ENCODE measurements around the gene PDS5A. TPM values are rescaled to one million over a fixed set of nuclear protein-coding genes. Genes with fewer than 3 reads are reported as not detected.
"Not testable (repeated sequence)": the region's sequence is repeated elsewhere in the genome, so short reads cannot be mapped to it uniquely, and the experiment has no call there.

PDS5A gene
- polyA plus RNA-seq, 3 donors: 14.2 to 19.4 (median 17.7) TPM

DNA sequence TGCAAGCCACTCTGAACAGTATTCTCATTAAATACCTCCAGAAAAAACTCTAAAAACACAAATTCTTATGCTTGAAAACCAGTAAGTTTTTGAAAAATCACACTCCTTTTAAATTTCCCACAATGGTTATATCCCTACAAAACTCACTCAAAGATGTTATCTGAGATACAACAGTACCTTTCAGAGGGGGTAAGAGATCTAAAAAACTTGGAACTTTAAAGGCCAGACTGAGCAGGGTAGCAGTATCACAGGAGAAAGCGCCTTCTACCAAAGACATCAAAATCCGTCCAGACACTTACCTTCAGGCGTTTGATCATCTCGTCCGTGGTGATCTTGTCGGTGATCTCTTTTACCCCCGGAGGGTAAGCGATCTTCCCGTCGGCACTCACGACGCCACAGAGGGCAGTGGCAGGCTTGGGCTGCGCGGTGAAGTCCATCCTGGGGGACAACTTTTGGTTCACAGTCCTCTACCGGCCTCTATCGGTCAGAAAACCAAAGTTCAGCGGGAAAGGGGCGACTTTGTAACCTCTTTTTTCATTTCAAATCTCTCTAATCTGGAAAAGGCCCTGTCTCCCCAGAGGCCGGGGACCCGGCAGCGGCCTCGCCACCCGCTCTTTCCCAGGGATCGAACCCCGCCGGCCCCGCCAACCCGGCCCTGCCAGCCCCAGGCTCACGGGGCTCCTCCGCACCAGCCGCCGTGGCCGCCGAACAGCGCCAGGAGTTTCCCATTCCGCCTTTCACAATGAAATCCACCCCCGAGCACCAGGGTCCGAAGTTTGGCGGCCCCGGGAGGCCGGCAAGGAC is 1.4 kb downstream of the PDS5A start:
- H2AFZ ChIP-seq (ENCODE audit: insufficient read depth, low read depth, low read length, poor library complexity, severe bottlenecking): peak overlapping the region; percentile 88
- intact Hi-C loops (cut with micrococcal nuclease): loop anchor here (5.0 kb wide), 2 partner anchors 279 to 519 kb away; partner anchors contain the start of genes LIAS (in 2 of the 2), RPL9 (in 2 of the 2) and UBE2K (in 2 of the 2)
- DNase-seq: peak; percentile 67 to 74 (median 72)
- Mint-ChIP-seq H3K4me3 (peak overlapping the region; percentile 78 to 84), H3K36me3 (peaks cover 17 to 30% of the 10 kb centered on the region in 2 donors), H3K9me3 (no peaks in the 10 kb centered on the region), H3K27ac (peak overlapping the region; percentile 9 to 86 (median 70)), H3K4me1 (peaks cover 13% of the 10 kb centered on the region), H3K27me3 (ENCODE audit: low read depth in 3 of 3) (peaks cover 0 to 2% (median 1%) of the 10 kb centered on the region in 3 donors)
- H3K4me2 ChIP-seq (replicated peaks; ENCODE audit: extremely low read depth, low read length, poor library complexity, severe bottlenecking): peak overlapping the region; percentile 99
- H4K20me1 ChIP-seq (ENCODE audit: insufficient read depth, low read length): peaks cover 37% of the 10 kb centered on the region
- H3K79me2 ChIP-seq (ENCODE audit: insufficient read depth, low read length): peaks cover 60% of the 10 kb centered on the region
- H3K27ac ChIP-seq (ENCODE audit: low read depth in 1 of 2, low read length in 2 of 2): peak overlapping the region; percentile 61 to 83
- 2% methylated on average over 41 of the region's 41 CpGs for WGBS (ENCODE audit: insufficient coverage)
- H3K4me1 ChIP-seq (ENCODE audit: control insufficient read depth in 1 of 2, insufficient read depth in 2 of 2, low read length in 2 of 2): peaks cover 8 to 20% of the 10 kb centered on the region in 2 donors
- peak overlapping the region; percentile 76 to 92 (median 89) for H3K4me3 ChIP-seq (replicated peaks in 1 of 3; ENCODE audit: low read depth in 2 of 3, low read length in 3 of 3)
- H3K27me3 ChIP-seq (ENCODE audit: control insufficient read depth in 2 of 2, insufficient read depth in 2 of 2, low read length in 2 of 2): no peaks in the 10 kb centered on the region
- TF ChIP-seq, protein P1, sequence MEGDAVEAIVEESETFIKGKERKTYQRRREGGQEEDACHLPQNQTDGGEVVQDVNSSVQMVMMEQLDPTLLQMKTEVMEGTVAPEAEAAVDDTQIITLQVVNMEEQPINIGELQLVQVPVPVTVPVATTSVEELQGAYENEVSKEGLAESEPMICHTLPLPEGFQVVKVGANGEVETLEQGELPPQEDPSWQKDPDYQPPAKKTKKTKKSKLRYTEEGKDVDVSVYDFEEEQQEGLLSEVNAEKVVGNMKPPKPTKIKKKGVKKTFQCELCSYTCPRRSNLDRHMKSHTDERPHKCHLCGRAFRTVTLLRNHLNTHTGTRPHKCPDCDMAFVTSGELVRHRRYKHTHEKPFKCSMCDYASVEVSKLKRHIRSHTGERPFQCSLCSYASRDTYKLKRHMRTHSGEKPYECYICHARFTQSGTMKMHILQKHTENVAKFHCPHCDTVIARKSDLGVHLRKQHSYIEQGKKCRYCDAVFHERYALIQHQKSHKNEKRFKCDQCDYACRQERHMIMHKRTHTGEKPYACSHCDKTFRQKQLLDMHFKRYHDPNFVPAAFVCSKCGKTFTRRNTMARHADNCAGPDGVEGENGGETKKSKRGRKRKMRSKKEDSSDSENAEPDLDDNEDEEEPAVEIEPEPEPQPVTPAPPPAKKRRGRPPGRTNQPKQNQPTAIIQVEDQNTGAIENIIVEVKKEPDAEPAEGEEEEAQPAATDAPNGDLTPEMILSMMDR (IDR thresholded peaks at IDR 0.05): peak; percentile 82
- H3K9me3 ChIP-seq (replicated peaks in 1 of 2; ENCODE audit: control insufficient read depth in 1 of 2, insufficient read depth in 1 of 2, low read length in 2 of 2): no peaks in the 10 kb centered on the region
- peak overlapping the region; percentile 89 for H3K9ac ChIP-seq (ENCODE audit: insufficient read depth, low read length, poor library complexity, severe bottlenecking)
- H3K36me3 ChIP-seq (replicated peaks in 1 of 2; ENCODE audit: control insufficient read depth in 1 of 2, insufficient read depth in 2 of 2, low read length in 2 of 2): peaks cover 25 to 35% of the 10 kb centered on the region in 2 donors

DNA sequence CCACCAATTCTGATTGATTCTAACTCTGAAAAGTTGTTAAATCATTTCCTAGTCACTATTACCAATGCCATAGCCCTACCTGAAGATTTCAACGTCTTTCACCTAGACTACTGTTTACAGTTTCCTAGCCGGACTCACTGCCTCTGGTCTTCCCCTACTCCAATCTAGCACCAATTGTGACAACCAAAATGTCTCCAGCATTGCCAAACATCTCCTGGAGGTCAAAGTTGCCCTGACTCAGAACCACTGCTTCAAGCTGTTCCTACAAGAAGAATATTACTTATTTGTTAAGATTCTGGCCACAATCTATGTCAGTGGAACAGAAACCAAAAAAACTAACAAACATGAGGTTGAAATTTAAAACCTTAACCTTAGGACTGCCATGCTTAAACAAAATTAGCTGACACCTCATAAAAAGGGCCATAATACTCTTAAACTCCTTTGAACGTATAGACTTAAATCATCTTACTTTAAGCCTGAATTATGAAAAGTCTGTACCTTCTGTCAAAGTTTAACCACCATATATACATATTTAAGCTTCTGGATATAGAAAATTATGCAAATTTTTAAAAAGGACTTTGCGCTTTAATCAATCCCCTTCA is 2.1 kb downstream of the PDS5A start:
- Histone ChIP-seq H3K36me3 (replicated peaks in 1 of 2; ENCODE audit: control insufficient read depth in 1 of 2, insufficient read depth in 2 of 2, low read length in 2 of 2) (peaks cover 25 to 40% of the 10 kb centered on the region in 2 donors), H3K27ac (ENCODE audit: low read depth in 1 of 2, low read length in 2 of 2) (no peak overlapping the region), H3K4me1 (ENCODE audit: control insufficient read depth in 1 of 2, insufficient read depth in 2 of 2, low read length in 2 of 2) (peaks cover 8 to 26% of the 10 kb centered on the region in 2 donors), H3K79me2 (ENCODE audit: insufficient read depth, low read length) (peaks cover 67% of the 10 kb centered on the region), H3K9me3 (replicated peaks in 1 of 2; ENCODE audit: control insufficient read depth in 1 of 2, insufficient read depth in 1 of 2, low read length in 2 of 2) (no peaks in the 10 kb centered on the region), H3K27me3 (ENCODE audit: control insufficient read depth in 2 of 2, insufficient read depth in 2 of 2, low read length in 2 of 2) (no peaks in the 10 kb centered on the region), H3K9ac (ENCODE audit: insufficient read depth, low read length, poor library complexity, severe bottlenecking) (no peak overlapping the region), H3K4me2 (replicated peaks; ENCODE audit: extremely low read depth, low read length, poor library complexity, severe bottlenecking) (peak overlapping the region; percentile 99), H4K20me1 (ENCODE audit: insufficient read depth, low read length) (peaks cover 45% of the 10 kb centered on the region), H2AFZ (ENCODE audit: insufficient read depth, low read depth, low read length, poor library complexity, severe bottlenecking) (no peak overlapping the region), H3K4me3 (replicated peaks in 1 of 3; ENCODE audit: low read depth in 2 of 3, low read length in 3 of 3) (no peak overlapping the region)
- DNase-seq: no peak
- 84% methylated on average over 2 of the region's 4 CpGs for WGBS (ENCODE audit: insufficient coverage)
- peak overlapping the region in 2 of 7 donors; percentile 18 to 21 for H3K27ac Mint-ChIP-seq
- no peaks in the 10 kb centered on the region for H3K9me3 Mint-ChIP-seq
- TF ChIP-seq, protein P1 (IDR thresholded peaks at IDR 0.05): no peak
- peaks cover 20% of the 10 kb centered on the region for H3K4me1 Mint-ChIP-seq
- H3K36me3 Mint-ChIP-seq: peaks cover 17 to 30% of the 10 kb centered on the region in 2 donors
- no peak overlapping the region for H3K4me3 Mint-ChIP-seq
- H3K27me3 Mint-ChIP-seq (ENCODE audit: low read depth in 3 of 3): peaks cover 0 to 2% (median 1%) of the 10 kb centered on the region in 3 donors
- intact Hi-C loops (cut with micrococcal nuclease): loop anchor here (5.0 kb wide), 2 partner anchors 278 to 518 kb away; partner anchors contain the start of genes LIAS (in 2 of the 2), RPL9 (in 2 of the 2) and UBE2K (in 2 of the 2)

DNA sequence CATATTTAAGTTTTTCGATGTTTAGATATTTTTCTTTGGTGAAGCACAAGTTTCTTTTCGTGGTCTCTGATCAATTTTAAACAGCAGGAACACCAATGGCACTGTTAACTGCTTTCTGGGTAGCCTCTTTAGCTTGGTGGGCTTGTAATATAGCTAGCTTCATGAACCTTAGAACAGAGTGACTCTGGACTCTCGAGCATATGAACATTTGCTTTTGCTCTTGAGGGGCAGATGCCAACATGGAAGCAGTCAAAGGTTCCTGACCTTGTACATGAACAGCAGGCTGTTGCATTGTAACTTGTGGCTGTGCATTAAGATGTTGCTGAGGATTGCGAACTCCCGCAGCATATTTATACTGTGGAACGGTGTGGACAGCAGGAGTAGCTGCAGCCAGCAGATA is 4.7 kb downstream of the PDS5A start:
- Mint-ChIP-seq H3K4me1 (peaks cover 24% of the 10 kb centered on the region), H3K27ac (peak overlapping the region in 1 of 7 donors; percentile 78), H3K36me3 (peaks cover 19 to 34% of the 10 kb centered on the region in 2 donors)
- peaks cover 25 to 54% of the 10 kb centered on the region in 2 donors for H3K36me3 ChIP-seq (replicated peaks in 1 of 2; ENCODE audit: control insufficient read depth in 1 of 2, insufficient read depth in 2 of 2, low read length in 2 of 2)
- H3K27ac ChIP-seq (ENCODE audit: low read depth in 1 of 2, low read length in 2 of 2); H3K27me3 ChIP-seq (ENCODE audit: control insufficient read depth in 2 of 2, insufficient read depth in 2 of 2, low read length in 2 of 2); H3K4me2 ChIP-seq (replicated peaks; ENCODE audit: extremely low read depth, low read length, poor library complexity, severe bottlenecking); H3K9ac ChIP-seq (ENCODE audit: insufficient read depth, low read length, poor library complexity, severe bottlenecking); H2AFZ ChIP-seq (ENCODE audit: insufficient read depth, low read depth, low read length, poor library complexity, severe bottlenecking); H3K27me3 Mint-ChIP-seq (ENCODE audit: low read depth in 3 of 3); H3K4me3 Mint-ChIP-seq; H3K4me3 ChIP-seq (replicated peaks in 1 of 3; ENCODE audit: low read depth in 2 of 3, low read length in 3 of 3); DNase-seq; intact Hi-C loops (cut with micrococcal nuclease); H3K9me3 ChIP-seq (replicated peaks in 1 of 2; ENCODE audit: control insufficient read depth in 1 of 2, insufficient read depth in 1 of 2, low read length in 2 of 2); H3K9me3 Mint-ChIP-seq: not testable (repeated sequence)
- WGBS (ENCODE audit: insufficient coverage): 97% methylated on average over 5 of the region's 6 CpGs
- H3K79me2 ChIP-seq (ENCODE audit: insufficient read depth, low read length): peaks cover 93% of the 10 kb centered on the region
- H3K4me1 ChIP-seq (ENCODE audit: control insufficient read depth in 1 of 2, insufficient read depth in 2 of 2, low read length in 2 of 2): peaks cover 8 to 27% of the 10 kb centered on the region in 2 donors
- peaks cover 67% of the 10 kb centered on the region for H4K20me1 ChIP-seq (ENCODE audit: insufficient read depth, low read length)
